HCT116 (cell line): ENCODE results near the gene CATSPERB. TPM values are rescaled to one million over a fixed set of nuclear protein-coding genes. Genes with fewer than 3 reads are reported as not detected.
"Not testable (repeated sequence)": the region's sequence is repeated elsewhere in the genome, so short reads cannot be mapped to it uniquely, and the experiment has no call there.

Experiments used
- ATAC-seq: fragments of 200-7000 bp; cut with Tn5 transposase; 2 replicates; pipeline ENCODE4 v1.9.1; 2020; ENCODE audit warnings: mild to moderate bottlenecking, moderate library complexity
- BruUV-seq: library from RNA; stranded (reverse); fragments of 400-500 nt; replicated peaks from 2 replicates; lab custom pipeline; 2021; lab: Mats Ljungman, UMichigan
- CTCF ChIA-PET: fragments of 300-600 bp; sonication (Branson Sonifier 250); formaldehyde crosslinking; loops from one replicate; lab custom pipeline; 2021; ENCODE audit warnings: antibody characterized with exemption; lab: Charles Lee
- POLR2A ChIA-PET: fragments of 300-600, 350-600 bp; sonication (Branson Sonifier 250); formaldehyde crosslinking; loops from one replicate; lab custom pipeline; 2021; ENCODE audit warnings: antibody characterized with exemption; lab: Charles Lee
- RAD21 ChIA-PET, 2 experiments: fragments of 300-600 bp; sonication (Branson Sonifier 250); formaldehyde crosslinking; loops; one replicate each; lab custom pipeline; 2023; ENCODE audit warnings: low total read pairs in 2 of 2; ENCODE audit not compliant: uncharacterized antibody in 2 of 2, unreplicated experiment in 2 of 2, low non-redundant PET in 1 of 2; lab: Charles Lee
- DNase-seq: peaks from one replicate; pipeline ENCODE4 v3.0.0-alpha.2; 2010; ENCODE audit warnings: low read depth, low spot score
- H2AFZ ChIP-seq: fragments of 200-600 bp; shearing (Covaris generic), sonication (generic); 2 replicates; pipeline ENCODE4 v1.6.1; 2017; ENCODE audit warnings: low read depth, mixed run types, mixed read lengths, antibody characterized with exemption, low read length; ENCODE audit not compliant: poor library complexity, severe bottlenecking
- H3K27ac ChIP-seq: 2 replicates; pipeline ENCODE4 v1.5.1; 2012; ENCODE audit warnings: low read depth, low read length
- H3K27me3 ChIP-seq: fragments of 200-600 bp; sonication (generic); 2 replicates; pipeline ENCODE4 v1.6.1; 2016; ENCODE audit warnings: mixed run types, low read length, mixed read lengths; ENCODE audit not compliant: insufficient read depth
- H3K36me3 ChIP-seq, 2 experiments: fragments of 200-500 bp in 1 of 2; fragments of 200-600 bp in 1 of 2; sonication (Bioruptor generic) in 1 of 2; sonication (generic) in 1 of 2; 2 replicates each; pipeline versions ENCODE4 v1.5.1 to v1.6.1; 2014 to 2016; ENCODE audit warnings: low read length in 2 of 2, inconsistent platforms in 1 of 2, mixed read lengths in 1 of 2, mixed run types in 1 of 2; ENCODE audit not compliant: insufficient read depth in 2 of 2, control insufficient read depth in 1 of 2
- H3K4me1 ChIP-seq, 2 experiments: fragments of 200-600 bp in 1 of 2; sonication (generic) in 1 of 2; 2 replicates each; pipeline versions ENCODE4 v1.5.1 to v1.6.1; 2012 to 2017; ENCODE audit warnings: low read length in 2 of 2, inconsistent platforms in 1 of 2, mild to moderate bottlenecking in 1 of 2, mixed read lengths in 1 of 2, mixed run types in 1 of 2, moderate library complexity in 1 of 2; ENCODE audit not compliant: insufficient read depth in 2 of 2, control insufficient read depth in 1 of 2
- H3K4me2 ChIP-seq: fragments of 200-600 bp; sonication (generic); 2 replicates; pipeline ENCODE4 v1.6.1; 2017; ENCODE audit warnings: mixed run types, low read length, mixed read lengths
- H3K4me3 ChIP-seq, 2 experiments: fragments of 200-600 bp in 1 of 2; sonication (generic) in 1 of 2; replicated peaks in 1 of 2; 2 replicates each; pipeline ENCODE4 v1.5.1; 2011 to 2016; ENCODE audit warnings: low read length in 2 of 2, control low read depth in 1 of 2, low read depth in 1 of 2, mild to moderate bottlenecking in 1 of 2, mixed read lengths in 1 of 2, mixed run types in 1 of 2
- H3K79me2 ChIP-seq: fragments of 200-600 bp; sonication (generic); 2 replicates; pipeline ENCODE4 v1.6.1; 2017; ENCODE audit warnings: mild to moderate bottlenecking, mixed run types, low read length, moderate library complexity, mixed read lengths; ENCODE audit not compliant: insufficient read depth
- H3K9ac ChIP-seq: fragments of 200-600 bp; sonication (generic); 2 replicates; pipeline ENCODE4 v1.6.1; 2016; ENCODE audit warnings: low read length, mixed read lengths
- H3K9me2 ChIP-seq: fragments of 200-600 bp; sonication (generic), shearing (Covaris generic); 2 replicates; pipeline ENCODE4 v1.6.1; 2017; ENCODE audit warnings: mixed run types, mild to moderate bottlenecking, moderate library complexity; ENCODE audit not compliant: insufficient read depth
- H3K9me3 ChIP-seq, 2 experiments: fragments of 200-500 bp in 1 of 2; fragments of 200-600 bp in 1 of 2; sonication (Bioruptor generic) in 1 of 2; sonication (generic) in 1 of 2; 2 replicates each; pipeline ENCODE4 v1.6.1; 2014 to 2017; ENCODE audit warnings: low read length in 2 of 2, mixed read lengths in 2 of 2, inconsistent platforms in 1 of 2, low read depth in 1 of 2, mild to moderate bottlenecking in 1 of 2, mixed run types in 1 of 2, moderate library complexity in 1 of 2; ENCODE audit not compliant: control insufficient read depth in 1 of 2, insufficient read depth in 1 of 2
- H4K20me1 ChIP-seq: fragments of 200-600 bp; sonication (generic), shearing (Covaris generic); 2 replicates; pipeline ENCODE4 v1.6.1; 2017; ENCODE audit warnings: mixed run types, mild to moderate bottlenecking, moderate library complexity; ENCODE audit not compliant: insufficient read depth
- EGR1 ChIP-seq: IDR thresholded peaks from 2 replicates; pipeline ENCODE4 v1.6.1; 2012; ENCODE audit warnings: low read depth
- ELF1 ChIP-seq: IDR thresholded peaks from 2 replicates; pipeline ENCODE4 v1.6.1; 2012; ENCODE audit warnings: low read depth, borderline replicate concordance
- EZH2 ChIP-seq: fragments of 200-600 bp; sonication (generic); IDR thresholded peaks from 2 replicates; pipeline ENCODE4 v1.6.1; 2017; ENCODE audit warnings: antibody characterized with exemption, mixed run types
- EZH2phosphoT487 ChIP-seq: fragments of 200-600 bp; IDR thresholded peaks from 2 replicates; pipeline ENCODE4 v1.6.1; 2018; ENCODE audit warnings: antibody characterized with exemption, borderline replicate concordance
- POLR2A ChIP-seq: IDR thresholded peaks from 2 replicates; pipeline ENCODE4 v1.7.0; 2011; ENCODE audit warnings: borderline replicate concordance; ENCODE audit not compliant: insufficient read depth, insufficient read length; ENCODE audit errors: extremely low read depth
- SRF ChIP-seq: IDR thresholded peaks from 2 replicates; pipeline ENCODE4 v1.6.1; 2012; ENCODE audit warnings: low read depth
- TCF7L2 ChIP-seq: IDR thresholded peaks from 2 replicates; pipeline ENCODE4 v1.7.0; 2011; ENCODE audit warnings: borderline replicate concordance, inconsistent platforms; ENCODE audit not compliant: insufficient read depth, insufficient read length; ENCODE audit errors: extremely low read depth
- YY1 ChIP-seq: IDR thresholded peaks from 2 replicates; pipeline ENCODE4 v1.6.1; 2011; ENCODE audit warnings: low read length, low read depth, moderate library complexity, mild to moderate bottlenecking; ENCODE audit not compliant: insufficient replicate concordance; ENCODE audit errors: extremely low read depth
- ZFX ChIP-seq: fragments of 450-650 bp; IDR thresholded peaks from 2 replicates; pipeline ENCODE4 v1.6.1; 2017
- intact Hi-C: fragments of 100-400 bp; cut with micrococcal nuclease; formaldehyde crosslinking; loops from 2 replicates; pipeline ENCODE4 v1.10.0; 2022
- total RNA-seq: library from RNA; stranded (reverse); gene quantifications from one replicate; pipeline ENCODE4 v1.2.1, GENCODE V29; 2021; ENCODE audit not compliant: unreplicated experiment
- TF ChIP-seq, protein P1 (sequence below), 3 experiments: fragments of 200-600 bp in 1 of 3; sonication (generic) in 1 of 3; IDR thresholded peaks in 2 of 3; conservative IDR thresholded peaks in 1 of 3; 2 replicates each; pipeline ENCODE4 v1.5.1; 2012 to 2017; ENCODE audit warnings: low read depth in 2 of 3, low read length in 2 of 3, antibody characterized with exemption in 1 of 3, borderline replicate concordance in 1 of 3, control low read depth in 1 of 3, mild to moderate bottlenecking in 1 of 3, mixed read lengths in 1 of 3, mixed run types in 1 of 3, moderate library complexity in 1 of 3; ENCODE audit not compliant: insufficient read depth in 1 of 3
- TF ChIP-seq, protein P2 (sequence below): IDR thresholded peaks from 2 replicates; pipeline ENCODE4 v1.6.1; 2012

CATSPERB gene
- total RNA-seq, 1 experiment from 2014 or later, result 0.74 TPM

DNA sequence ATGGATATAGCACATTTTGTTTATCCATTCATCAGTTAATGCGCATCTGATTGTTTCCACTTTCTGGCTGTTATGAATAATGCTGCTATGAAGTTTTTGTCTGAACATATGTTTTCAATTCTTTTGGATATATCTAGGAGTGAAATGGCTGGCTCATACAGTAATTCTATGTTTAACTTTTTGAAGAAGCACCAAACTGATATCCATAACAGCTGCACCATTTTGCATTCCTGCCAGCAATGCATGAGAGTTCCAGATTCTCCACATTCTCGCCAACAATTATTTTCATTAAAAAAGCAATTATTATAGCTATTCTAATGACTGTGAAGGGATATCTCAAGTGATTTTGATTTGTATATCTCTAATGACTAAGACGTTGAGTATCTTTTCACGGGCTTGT lies 131.9 kb downstream of the CATSPERB start:
- CTCF ChIA-PET, result no interaction called here
- POLR2A ChIA-PET, result no interaction called here

DNA sequence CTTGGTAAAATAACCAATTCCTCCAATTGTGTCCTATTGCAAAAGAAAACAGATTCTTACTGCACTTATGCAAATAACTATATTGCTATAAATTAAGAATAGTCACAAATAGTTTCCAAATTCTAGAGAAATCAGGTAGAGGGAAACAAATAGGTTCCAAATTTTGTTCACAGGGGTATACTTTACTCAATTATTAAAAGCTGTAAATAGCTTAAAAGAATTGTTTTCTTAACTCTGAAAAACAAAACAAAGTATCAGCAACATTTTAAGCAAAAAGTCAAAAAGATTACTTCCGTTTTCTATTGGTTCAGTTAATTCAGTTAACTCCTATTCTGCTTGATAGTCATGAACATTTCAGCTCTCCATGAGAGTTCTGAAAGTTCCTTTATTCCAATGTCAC lies 136.2 kb downstream of the CATSPERB start:
- H3K4me2 ChIP-seq, result no peak overlapping the region
- H3K27ac ChIP-seq, result no peak overlapping the region
- no peaks in the 10 kb centered on the region for H3K36me3 ChIP-seq
- no peaks in the 10 kb centered on the region for H4K20me1 ChIP-seq
- no peak for DNase-seq
- H3K9me3 ChIP-seq, result no peaks in the 10 kb centered on the region
- H3K4me3 ChIP-seq, result no peak overlapping the region
- intact Hi-C loops, result no loop called here
- TF ChIP-seq ZFX, result no peak
- TF ChIP-seq ELF1, result no peak
- TF ChIP-seq, protein P1, sequence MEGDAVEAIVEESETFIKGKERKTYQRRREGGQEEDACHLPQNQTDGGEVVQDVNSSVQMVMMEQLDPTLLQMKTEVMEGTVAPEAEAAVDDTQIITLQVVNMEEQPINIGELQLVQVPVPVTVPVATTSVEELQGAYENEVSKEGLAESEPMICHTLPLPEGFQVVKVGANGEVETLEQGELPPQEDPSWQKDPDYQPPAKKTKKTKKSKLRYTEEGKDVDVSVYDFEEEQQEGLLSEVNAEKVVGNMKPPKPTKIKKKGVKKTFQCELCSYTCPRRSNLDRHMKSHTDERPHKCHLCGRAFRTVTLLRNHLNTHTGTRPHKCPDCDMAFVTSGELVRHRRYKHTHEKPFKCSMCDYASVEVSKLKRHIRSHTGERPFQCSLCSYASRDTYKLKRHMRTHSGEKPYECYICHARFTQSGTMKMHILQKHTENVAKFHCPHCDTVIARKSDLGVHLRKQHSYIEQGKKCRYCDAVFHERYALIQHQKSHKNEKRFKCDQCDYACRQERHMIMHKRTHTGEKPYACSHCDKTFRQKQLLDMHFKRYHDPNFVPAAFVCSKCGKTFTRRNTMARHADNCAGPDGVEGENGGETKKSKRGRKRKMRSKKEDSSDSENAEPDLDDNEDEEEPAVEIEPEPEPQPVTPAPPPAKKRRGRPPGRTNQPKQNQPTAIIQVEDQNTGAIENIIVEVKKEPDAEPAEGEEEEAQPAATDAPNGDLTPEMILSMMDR (IDR thresholded peaks at IDR 0.05 in 2 of 3, conservative IDR thresholded peaks at IDR 0.05 in 1 of 3; ENCODE audit: borderline replicate concordance in 1 of 3, insufficient read depth in 1 of 3, low read depth in 2 of 3, low read length in 2 of 3), result no peak
- TF ChIP-seq SRF, result no peak
- ChIA-PET POLR2A (no interaction called here), CTCF (no interaction called here), RAD21 (no interaction called here)
- no peak overlapping the region for H3K9ac ChIP-seq
- no TSS peak for BruUV-seq
- ATAC-seq, result no peak
- H3K27me3 ChIP-seq, result no peaks in the 10 kb centered on the region
- no peaks in the 10 kb centered on the region for H3K79me2 ChIP-seq
- no peak overlapping the region for H2AFZ ChIP-seq
- H3K9me2 ChIP-seq, result no peaks in the 10 kb centered on the region
- no peaks in the 10 kb centered on the region for H3K4me1 ChIP-seq

More for the DNA sequence above, 131.9 kb downstream of the CATSPERB start:
- TF ChIP-seq EZH2phosphoT487 (no peak), YY1 (no peak), TCF7L2 (no peak), EGR1 (no peak), EZH2 (no peak), ZFX (no peak), POLR2A (no peak)
- TF ChIP-seq, protein P2, sequence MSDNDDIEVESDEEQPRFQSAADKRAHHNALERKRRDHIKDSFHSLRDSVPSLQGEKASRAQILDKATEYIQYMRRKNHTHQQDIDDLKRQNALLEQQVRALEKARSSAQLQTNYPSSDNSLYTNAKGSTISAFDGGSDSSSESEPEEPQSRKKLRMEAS, result no peak
- RAD21 ChIA-PET, result no interaction called here
- no TSS peak for BruUV-seq
- Histone ChIP-seq H3K9me3 (no peaks in the 10 kb centered on the region), H3K4me2 (no peak overlapping the region), H3K4me1 (no peaks in the 10 kb centered on the region), H3K9me2 (no peaks in the 10 kb centered on the region), H3K27ac (no peak overlapping the region), H4K20me1 (no peaks in the 10 kb centered on the region), H3K27me3 (no peaks in the 10 kb centered on the region), H2AFZ (no peak overlapping the region), H3K4me3 (no peak overlapping the region), H3K79me2 (no peaks in the 10 kb centered on the region), H3K36me3 (no peaks in the 10 kb centered on the region), H3K9ac (no peak overlapping the region)
- ATAC-seq (no peak), DNase-seq (no peak)
- intact Hi-C loops, result no loop called here

DNA sequence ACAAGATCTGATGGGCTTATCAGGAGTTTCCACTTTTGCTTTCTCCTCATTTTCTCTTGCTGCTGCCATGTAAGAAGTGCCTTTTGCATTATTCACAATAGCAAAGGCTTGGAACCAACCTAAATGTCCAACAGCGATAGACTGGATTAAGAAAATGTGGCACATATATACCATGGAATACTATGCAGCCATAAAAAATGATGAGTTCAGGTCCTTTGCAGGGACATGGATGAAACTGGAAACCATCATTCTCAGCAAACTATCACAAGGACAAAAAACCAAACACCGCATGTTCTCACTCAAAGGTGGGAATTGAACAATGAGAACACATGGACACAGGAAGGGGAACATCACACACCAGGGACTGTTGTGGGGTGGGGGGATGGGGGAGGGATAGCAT lies 137.9 kb downstream of the CATSPERB start:
- CTCF ChIA-PET, H2AFZ ChIP-seq, H3K4me3 ChIP-seq, H3K4me1 ChIP-seq, POLR2A ChIA-PET, H3K9ac ChIP-seq, DNase-seq, H3K4me2 ChIP-seq, H3K27me3 ChIP-seq, ATAC-seq, H3K79me2 ChIP-seq, H3K9me2 ChIP-seq, intact Hi-C loops, H4K20me1 ChIP-seq, H3K36me3 ChIP-seq, BruUV-seq, H3K9me3 ChIP-seq, RAD21 ChIA-PET, H3K27ac ChIP-seq: not testable (repeated sequence)
